Nephron progenitor cell (in vitro differentiated cells): Measurements from ENCODE around the gene POLR1A.

Experiments used
- DNase-seq: peaks from one replicate; pipeline ENCODE4 v3.0.0; 2021
- H3K27ac Mint-ChIP-seq: 2 replicates; pipeline ENCODE4 v1.8.0; 2021; ENCODE audit warnings: mild to moderate bottlenecking, moderate library complexity, mixed read lengths
- H3K27me3 Mint-ChIP-seq: 2 replicates; pipeline ENCODE4 v1.8.0; 2021; ENCODE audit warnings: mild to moderate bottlenecking, low read depth, mixed read lengths; ENCODE audit not compliant: poor library complexity
- H3K36me3 Mint-ChIP-seq: 2 replicates; pipeline ENCODE4 v1.8.0; 2021; ENCODE audit warnings: low read depth, mixed read lengths
- H3K4me1 Mint-ChIP-seq: 2 replicates; pipeline ENCODE4 v1.8.0; 2021; ENCODE audit warnings: mixed read lengths
- H3K4me3 Mint-ChIP-seq: 2 replicates; pipeline ENCODE4 v1.8.0; 2021; ENCODE audit warnings: mild to moderate bottlenecking, moderate library complexity, mixed read lengths
- H3K9me3 Mint-ChIP-seq: 2 replicates; pipeline ENCODE4 v1.8.0; 2021; ENCODE audit warnings: mild to moderate bottlenecking, moderate library complexity, mixed read lengths
- CTCF ChIP-seq: fragments of 200-600 bp; sonication (generic); IDR thresholded peaks from 2 replicates; pipeline ENCODE4 v1.5.0; 2021; ENCODE audit warnings: antibody characterized with exemption

The POLR1A gene

GRCh38 chr2:86105252-86105968 is at the start of gene POLR1A:
Gene POLR1A, minus strand, starts transcription at chr2:86105886. Its CDS starts 110 bp downstream, at chr2:86105776.
- TF ChIP-seq CTCF: no peak
- Mint-ChIP-seq H3K4me3 (peak within 1 kb of the TSS; percentile 99), H3K4me1 (peaks cover 39% of the 10 kb centered on the region), H3K9me3 (no peaks in the 10 kb centered on the region), H3K36me3 (peaks cover 48% of the 10 kb centered on the region), H3K27me3 (peaks cover 2% of the 10 kb centered on the region), H3K27ac (peak within 1 kb of the TSS; percentile 100)
- DNase-seq: peak; percentile 83

DNA sequence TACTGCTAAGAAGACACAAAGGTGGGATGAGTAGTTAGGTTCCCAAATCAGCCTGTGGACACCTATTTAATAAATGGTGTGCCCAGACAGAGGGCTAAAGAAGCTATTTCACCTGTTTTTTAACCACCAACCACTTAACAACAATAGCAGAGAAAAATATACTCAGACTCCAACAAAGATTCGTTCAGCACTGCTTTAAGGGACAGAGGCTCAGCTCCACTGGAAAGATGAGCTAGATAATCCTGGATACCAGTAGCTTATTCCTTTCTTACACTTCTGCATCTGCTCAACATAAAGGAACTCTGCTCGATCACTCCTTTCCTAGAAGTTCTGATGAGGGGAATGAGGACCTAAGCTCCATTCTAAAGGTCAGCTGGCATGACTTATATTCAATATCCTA is 44.8 kb upstream of the POLR1A start:
- no peaks in the 10 kb centered on the region for H3K9me3 Mint-ChIP-seq
- H3K36me3 Mint-ChIP-seq: peaks cover 71% of the 10 kb centered on the region
- H3K4me1 Mint-ChIP-seq: no peaks in the 10 kb centered on the region
- no peak for TF ChIP-seq CTCF
- H3K27me3 Mint-ChIP-seq: no peaks in the 10 kb centered on the region
- no peak overlapping the region for H3K27ac Mint-ChIP-seq
- DNase-seq: no peak
- H3K4me3 Mint-ChIP-seq: no peak overlapping the region

DNA sequence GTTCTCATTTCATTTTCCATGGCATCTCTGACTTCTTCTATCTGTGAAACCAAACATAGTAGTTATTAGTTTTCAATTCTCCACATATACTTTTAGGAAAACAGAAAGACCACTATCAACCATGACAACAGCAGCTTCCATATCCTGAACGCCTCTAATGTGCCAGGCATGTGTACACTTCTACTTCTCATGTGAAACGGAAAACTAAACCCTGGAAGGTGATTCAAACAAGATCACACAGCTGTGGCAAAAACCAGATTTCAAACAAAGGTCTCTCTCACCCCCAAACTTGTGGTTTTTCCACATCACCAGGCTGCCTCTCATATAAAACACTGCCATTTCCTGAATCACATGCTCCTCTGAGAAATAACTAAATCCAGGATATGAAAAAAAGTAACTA is 42.1 kb upstream of the POLR1A start:
- Mint-ChIP-seq H3K4me1 (no peaks in the 10 kb centered on the region), H3K27ac (peak overlapping the region; percentile 76), H3K36me3 (peaks cover 75% of the 10 kb centered on the region), H3K27me3 (no peaks in the 10 kb centered on the region), H3K9me3 (no peaks in the 10 kb centered on the region), H3K4me3 (no peak overlapping the region)
- no peak for DNase-seq
- no peak for TF ChIP-seq CTCF

DNA sequence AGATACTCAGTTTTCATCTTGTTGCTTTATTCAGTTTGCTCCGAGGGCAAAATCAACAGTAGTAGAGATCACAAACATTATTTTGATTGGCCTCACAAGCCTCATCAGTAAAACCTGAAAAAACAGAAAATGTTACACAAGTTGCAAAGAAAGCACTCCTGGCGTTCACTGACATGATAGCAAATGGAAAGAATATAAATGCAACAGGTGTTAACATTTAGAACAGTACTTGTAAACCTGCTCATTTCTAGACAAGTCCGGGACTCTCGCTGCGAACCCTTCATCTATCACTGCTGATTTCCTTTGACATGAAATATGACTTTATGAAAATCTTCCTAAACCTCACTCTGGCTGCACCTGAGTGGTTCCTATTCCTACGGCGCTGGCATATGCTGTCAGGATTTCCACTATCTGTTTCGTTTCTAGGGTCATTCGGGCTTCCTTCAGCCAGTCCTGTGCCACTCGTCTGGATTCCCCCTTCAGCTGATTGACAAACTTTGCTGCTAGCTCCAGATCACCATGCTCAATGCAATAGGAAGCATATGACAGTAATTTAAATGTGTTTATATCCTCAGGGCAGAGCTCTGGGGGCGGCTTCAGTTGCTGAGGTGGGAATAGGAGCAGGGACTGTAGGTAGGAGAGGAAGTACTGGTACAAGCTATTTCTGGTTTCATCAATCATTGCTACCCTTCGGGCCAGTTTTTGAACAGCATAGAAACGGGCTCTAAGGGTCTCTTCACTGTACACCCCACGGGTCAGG is 38.4 kb upstream of the POLR1A start:
- peaks cover 71% of the 10 kb centered on the region for H3K36me3 Mint-ChIP-seq
- H3K9me3 Mint-ChIP-seq: no peaks in the 10 kb centered on the region
- no peak for TF ChIP-seq CTCF
- H3K27ac Mint-ChIP-seq: peak overlapping the region; percentile 69
- no peak for DNase-seq
- no peaks in the 10 kb centered on the region for H3K27me3 Mint-ChIP-seq
- no peak overlapping the region for H3K4me3 Mint-ChIP-seq
- H3K4me1 Mint-ChIP-seq: peaks cover 7% of the 10 kb centered on the region

- peaks cover 71% of the 10 kb centered on the region for H3K36me3 Mint-ChIP-seq
- no peaks in the 10 kb centered on the region for H3K9me3 Mint-ChIP-seq
- H3K27me3 Mint-ChIP-seq: no peaks in the 10 kb centered on the region
- H3K27ac Mint-ChIP-seq: peak overlapping the region; percentile 22
- no peak for DNase-seq
- no peak overlapping the region for H3K4me3 Mint-ChIP-seq
- H3K4me1 Mint-ChIP-seq: peaks cover 7% of the 10 kb centered on the region
- TF ChIP-seq CTCF: no peak
These were observed 37.6 kb upstream of the POLR1A start for GRCh38 chr2:86143307-86143706.
